OCI-LY1 (cell line): Measurements from ENCODE around the gene CD101.

Experiments
- CTCF ChIP-seq: fragments of 200-600 bp; sonication (generic), shearing (Covaris generic); IDR thresholded peaks from 2 replicates; pipeline ENCODE4 v1.5.1; 2017; ENCODE audit warnings: mild to moderate bottlenecking, antibody characterized with exemption, low read length, moderate library complexity, mixed read lengths
- EZH2 ChIP-seq: fragments of 200-600 bp; sonication (generic), shearing (Covaris generic); IDR thresholded peaks from 2 replicates; pipeline ENCODE4 v1.8.0; 2017; ENCODE audit warnings: borderline replicate concordance, mixed run types, mild to moderate bottlenecking, antibody characterized with exemption, low read length, moderate library complexity, mixed read lengths

- TF ChIP-seq CTCF (no peak), EZH2 (no peak)
Measured at GRCh38 chr1:116961606-116962005, 40.0 kb upstream of the CD101 start.
